ENCODE data around the gene PCSK4.
"Not testable (repeated sequence)": the region's sequence is repeated elsewhere in the genome, so short reads cannot be mapped to it uniquely, and the experiment has no call there.

PCSK4 gene

GRCh38 chr19:1490311-1491113, at the start of gene PCSK4:
PCSK4 (minus strand) TSS chr19:1490350; CDS start chr19:1490346, 4 bp downstream.
- H3K4me3 ChIP-seq (ENCODE audit: low read depth, low read length), result peak within 1 kb of the TSS; percentile 47

DNA sequence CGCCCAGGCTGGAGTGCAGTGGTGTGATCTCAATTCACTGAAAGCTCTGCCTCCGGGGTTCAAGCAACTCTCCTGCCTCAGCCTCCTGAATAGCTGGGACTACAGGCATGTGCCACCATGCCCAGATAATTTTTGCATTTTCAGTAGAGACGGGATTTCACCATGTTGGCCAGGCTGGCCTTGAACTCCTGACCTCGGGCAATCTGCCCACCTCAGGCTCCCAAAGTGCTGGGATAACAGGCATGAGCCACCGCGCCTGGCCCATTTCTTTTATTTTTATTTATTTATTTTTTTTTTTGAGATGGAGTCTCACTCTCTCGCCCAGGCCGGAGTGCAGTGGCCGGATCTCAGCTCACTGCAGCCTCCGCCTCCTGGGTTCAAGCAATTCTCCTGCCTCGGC, 49.6 kb upstream of the PCSK4 start:
- not testable (repeated sequence) for H3K4me3 ChIP-seq (ENCODE audit: low read depth, low read length)

More at GRCh38 chr19:1490311-1491113, at the start of gene PCSK4:
- TF ChIP-seq, protein P1, sequence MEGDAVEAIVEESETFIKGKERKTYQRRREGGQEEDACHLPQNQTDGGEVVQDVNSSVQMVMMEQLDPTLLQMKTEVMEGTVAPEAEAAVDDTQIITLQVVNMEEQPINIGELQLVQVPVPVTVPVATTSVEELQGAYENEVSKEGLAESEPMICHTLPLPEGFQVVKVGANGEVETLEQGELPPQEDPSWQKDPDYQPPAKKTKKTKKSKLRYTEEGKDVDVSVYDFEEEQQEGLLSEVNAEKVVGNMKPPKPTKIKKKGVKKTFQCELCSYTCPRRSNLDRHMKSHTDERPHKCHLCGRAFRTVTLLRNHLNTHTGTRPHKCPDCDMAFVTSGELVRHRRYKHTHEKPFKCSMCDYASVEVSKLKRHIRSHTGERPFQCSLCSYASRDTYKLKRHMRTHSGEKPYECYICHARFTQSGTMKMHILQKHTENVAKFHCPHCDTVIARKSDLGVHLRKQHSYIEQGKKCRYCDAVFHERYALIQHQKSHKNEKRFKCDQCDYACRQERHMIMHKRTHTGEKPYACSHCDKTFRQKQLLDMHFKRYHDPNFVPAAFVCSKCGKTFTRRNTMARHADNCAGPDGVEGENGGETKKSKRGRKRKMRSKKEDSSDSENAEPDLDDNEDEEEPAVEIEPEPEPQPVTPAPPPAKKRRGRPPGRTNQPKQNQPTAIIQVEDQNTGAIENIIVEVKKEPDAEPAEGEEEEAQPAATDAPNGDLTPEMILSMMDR (IDR thresholded peaks at IDR 0.05; ENCODE audit: borderline replicate concordance, insufficient read depth, low read depth, low read length), result no peak

GRCh38 chr19:1538978-1539377, 48.8 kb upstream of the PCSK4 start:
- TF ChIP-seq, protein P1 (IDR thresholded peaks at IDR 0.05; ENCODE audit: borderline replicate concordance, insufficient read depth, low read depth, low read length), result no peak
- no peak overlapping the region for H3K4me3 ChIP-seq (ENCODE audit: low read depth, low read length)

DNA sequence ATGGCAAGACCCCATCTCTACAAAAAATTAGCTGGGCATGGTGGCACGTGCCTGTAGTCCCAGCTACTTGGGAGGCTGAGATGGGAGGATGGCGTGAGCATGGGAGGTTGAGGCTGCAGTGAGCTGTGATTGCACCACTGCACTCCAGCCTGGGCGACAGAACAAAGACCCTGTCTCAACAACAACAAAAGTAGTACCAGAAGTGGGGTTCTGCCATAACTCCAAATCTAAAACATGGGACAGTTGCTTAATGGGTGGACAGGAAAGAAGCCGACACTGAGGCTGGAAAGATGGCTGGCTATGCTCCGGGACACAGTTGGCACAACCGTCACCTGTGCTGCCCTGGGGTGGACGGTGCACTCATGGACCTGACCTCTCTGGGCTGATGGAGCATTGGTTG, 45.5 kb upstream of the PCSK4 start:
- not testable (repeated sequence) for H3K4me3 ChIP-seq (ENCODE audit: low read depth, low read length)

- TF ChIP-seq, protein P1 (IDR thresholded peaks at IDR 0.05; ENCODE audit: borderline replicate concordance, insufficient read depth, low read depth, low read length), result no peak
- no peak overlapping the region for H3K4me3 ChIP-seq (ENCODE audit: low read depth, low read length)
Observed at GRCh38 chr19:1534972-1535371, 44.8 kb upstream of the PCSK4 start.

DNA sequence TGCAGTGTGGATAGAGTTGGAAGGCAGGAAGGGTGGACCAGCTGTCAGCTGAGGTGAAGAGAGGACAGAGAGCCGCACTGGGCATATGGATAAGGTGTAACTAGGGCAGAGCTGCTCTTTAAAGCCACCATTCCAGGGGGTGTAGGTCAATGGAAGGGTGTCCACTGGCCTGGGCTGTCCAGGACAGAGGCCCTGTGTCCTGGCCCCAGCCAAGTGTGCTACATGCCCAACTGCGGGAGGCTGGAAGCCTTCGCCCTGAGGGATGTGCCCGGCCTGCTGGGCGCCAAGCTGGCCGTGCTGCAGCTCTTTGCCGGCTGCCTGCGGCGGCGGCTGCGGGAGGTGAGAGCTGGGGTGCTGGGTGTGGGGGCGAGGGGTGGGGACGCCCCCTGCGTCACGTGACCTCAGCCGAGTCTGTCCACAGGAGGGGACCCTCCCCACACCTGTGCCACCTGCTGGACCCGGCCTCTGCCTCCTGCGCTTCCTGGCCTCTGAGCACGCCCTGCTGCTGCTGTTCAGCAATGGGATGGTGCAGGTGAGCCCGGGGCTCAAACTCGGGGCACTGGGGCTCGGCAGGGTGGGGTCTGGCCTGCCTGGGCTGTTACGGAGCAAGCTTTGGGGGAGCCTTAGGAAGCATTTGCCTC, 43.5 kb upstream of the PCSK4 start:
- no peak overlapping the region for H3K4me3 ChIP-seq (ENCODE audit: low read depth, low read length)
- TF ChIP-seq, protein P1 (IDR thresholded peaks at IDR 0.05; ENCODE audit: borderline replicate concordance, insufficient read depth, low read depth, low read length), result no peak

DNA sequence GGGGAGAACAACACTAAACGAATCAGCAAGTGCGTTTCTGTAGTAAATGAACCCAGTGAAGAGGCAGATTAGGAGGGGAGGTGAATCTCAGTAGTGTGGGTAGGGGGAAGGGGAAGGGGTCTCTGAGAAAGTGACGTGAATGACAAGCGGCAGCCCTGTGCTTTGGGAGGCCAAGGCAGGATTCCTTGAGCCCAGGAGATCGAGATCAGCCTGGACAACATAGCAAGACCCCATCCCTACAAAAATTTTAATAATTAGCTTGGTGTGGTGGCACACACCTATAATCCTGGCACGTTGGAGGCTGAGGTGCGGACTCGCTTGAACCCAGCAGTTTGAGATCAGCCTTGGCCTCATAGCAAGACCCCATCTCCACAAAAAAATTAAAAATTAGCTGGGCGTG, 41.9 kb upstream of the PCSK4 start:
- H3K4me3 ChIP-seq (ENCODE audit: low read depth, low read length), result no peak overlapping the region
- TF ChIP-seq, protein P1 (IDR thresholded peaks at IDR 0.05; ENCODE audit: borderline replicate concordance, insufficient read depth, low read depth, low read length), result no peak

- TF ChIP-seq, protein P1 (IDR thresholded peaks at IDR 0.05; ENCODE audit: borderline replicate concordance, insufficient read depth, low read depth, low read length), result no peak
- H3K4me3 ChIP-seq (ENCODE audit: low read depth, low read length), result no peak overlapping the region
Observed at GRCh38 chr19:1531587-1531986, 41.4 kb upstream of the PCSK4 start.

DNA sequence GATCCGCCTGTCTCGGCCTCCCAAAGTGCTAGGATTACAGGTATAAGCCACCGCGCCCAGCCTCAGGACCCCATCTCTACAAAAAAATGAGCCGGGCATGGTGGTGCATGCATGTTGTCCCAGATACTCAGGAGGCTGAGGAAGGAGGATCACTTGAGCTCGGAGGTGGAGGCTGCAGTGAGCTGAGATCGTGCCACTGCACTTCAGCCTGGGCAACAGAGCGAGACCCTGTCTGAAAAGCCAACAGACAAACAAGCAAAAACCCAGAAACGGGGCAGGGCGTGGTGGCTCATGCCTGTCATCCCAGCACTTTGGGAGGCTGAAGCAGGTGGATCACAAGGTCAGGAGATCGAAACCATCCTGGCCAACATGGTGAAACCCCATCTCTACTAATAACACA, 40.7 kb upstream of the PCSK4 start:
- not testable (repeated sequence) for H3K4me3 ChIP-seq (ENCODE audit: low read depth, low read length)

Data from GM12875 (cell line).